HG03342 (cell line): ENCODE measurements around the gene TMEM174.
"Not testable (repeated sequence)": the region's sequence is repeated elsewhere in the genome, so short reads cannot be mapped to it uniquely, and the experiment has no call there.

Experiments used
- ATAC-seq: cut with Tn5 transposase; IDR thresholded peaks from one replicate; pipeline ENCODE4 v1.9.1; 2021; ENCODE audit warnings: mild to moderate bottlenecking, moderate library complexity; ENCODE audit not compliant: unreplicated experiment

The TMEM174 gene

DNA sequence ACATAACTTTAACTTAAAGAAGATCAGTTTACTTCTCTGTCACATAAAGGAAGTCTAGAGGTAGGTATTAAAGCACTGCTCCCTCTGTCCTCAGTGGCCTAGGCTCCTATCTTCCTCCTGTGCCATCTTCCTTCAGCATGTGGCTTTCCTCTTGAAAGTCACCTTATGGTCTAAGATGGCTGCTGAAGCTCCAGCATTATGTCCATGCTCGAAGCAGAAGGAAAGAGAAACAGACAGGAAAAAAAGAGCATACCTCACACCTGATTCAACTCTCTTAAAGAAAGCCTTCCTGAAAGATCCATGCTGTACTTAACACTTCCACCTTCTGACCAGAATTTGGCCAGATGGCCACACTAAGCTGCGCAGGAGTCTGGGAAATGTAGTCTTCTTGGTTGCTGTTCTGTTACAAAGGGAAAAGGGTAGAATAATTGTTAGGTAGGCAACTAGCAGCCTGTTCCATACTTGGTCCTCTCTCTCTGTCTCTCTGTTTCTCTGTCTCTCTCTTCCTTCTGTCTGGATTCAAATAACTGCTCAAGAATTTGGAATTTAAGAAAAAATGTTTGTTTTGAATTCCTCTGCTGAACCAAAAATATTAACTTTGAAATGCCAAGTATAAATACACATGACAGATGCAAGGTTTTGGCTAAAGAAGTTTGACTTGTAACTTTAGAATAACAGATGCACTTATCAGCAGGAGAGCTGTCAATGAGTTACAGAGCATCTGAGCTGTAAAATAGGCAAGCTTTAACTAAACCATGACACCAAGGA lies 16.0 kb downstream of the TMEM174 start:
- no peak for ATAC-seq

DNA sequence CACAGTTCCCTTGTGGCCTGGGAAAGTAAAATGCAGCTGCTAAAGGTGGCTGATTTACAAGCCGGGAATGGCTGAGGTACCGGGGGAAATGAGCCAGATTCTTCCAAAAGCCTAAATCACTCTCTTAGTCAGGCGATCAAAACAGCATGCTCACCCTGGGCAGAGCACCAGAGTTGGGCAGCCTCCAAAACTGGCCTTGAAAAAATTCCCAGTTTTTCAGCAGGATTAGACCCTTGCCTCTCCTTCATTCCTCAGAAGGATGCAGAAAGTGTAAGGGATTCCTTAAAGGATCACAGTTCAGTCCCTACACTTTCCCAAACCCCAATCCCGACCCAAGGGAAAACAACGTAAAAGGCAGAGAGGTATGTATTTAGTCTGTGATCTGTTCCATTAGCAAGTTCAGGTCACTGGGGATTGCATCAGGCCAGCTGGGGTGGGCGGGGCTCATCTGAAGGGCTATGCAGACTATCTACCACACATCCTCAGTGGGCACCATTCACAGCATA lies 16.9 kb downstream of the TMEM174 start:
- no peak for ATAC-seq

DNA sequence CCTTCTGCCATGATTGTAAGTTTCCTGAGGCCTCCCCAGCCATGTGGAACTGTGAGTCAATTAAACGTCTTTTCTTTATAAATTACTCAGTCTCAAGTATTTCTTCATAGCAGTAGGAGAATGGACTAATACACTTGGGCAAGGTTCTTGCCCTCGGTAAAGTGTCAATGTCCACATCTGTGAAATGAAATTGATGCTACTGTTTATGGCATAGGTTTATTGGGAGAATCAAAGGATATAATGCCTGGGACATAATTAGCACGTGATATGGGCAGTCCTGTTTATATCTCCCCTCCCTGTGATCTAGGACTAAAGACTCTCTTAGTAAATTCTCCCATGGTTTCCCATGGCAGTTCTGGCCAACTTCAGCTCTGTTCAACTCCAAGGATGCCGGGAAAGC lies 19.4 kb downstream of the TMEM174 start:
- no peak for ATAC-seq

DNA sequence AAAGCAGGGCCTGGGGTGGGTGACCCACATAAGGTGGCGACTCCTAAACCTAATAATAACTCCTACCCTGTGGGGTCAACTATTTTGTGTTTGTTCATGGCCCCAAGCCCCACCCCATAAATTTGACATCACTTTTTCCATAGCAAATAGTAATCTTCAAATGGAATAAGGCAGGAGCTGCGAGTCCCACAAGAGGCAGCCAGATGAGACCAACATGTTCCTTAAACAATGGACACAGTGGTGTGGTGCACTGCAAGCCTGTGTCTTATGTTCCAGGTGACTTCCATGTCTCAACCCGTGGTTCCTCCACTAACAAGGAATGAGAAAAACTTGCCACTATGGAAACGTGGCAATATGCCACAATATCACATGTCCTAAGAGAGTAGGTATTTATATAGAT lies 20.6 kb downstream of the TMEM174 start:
- ATAC-seq, result no peak

DNA sequence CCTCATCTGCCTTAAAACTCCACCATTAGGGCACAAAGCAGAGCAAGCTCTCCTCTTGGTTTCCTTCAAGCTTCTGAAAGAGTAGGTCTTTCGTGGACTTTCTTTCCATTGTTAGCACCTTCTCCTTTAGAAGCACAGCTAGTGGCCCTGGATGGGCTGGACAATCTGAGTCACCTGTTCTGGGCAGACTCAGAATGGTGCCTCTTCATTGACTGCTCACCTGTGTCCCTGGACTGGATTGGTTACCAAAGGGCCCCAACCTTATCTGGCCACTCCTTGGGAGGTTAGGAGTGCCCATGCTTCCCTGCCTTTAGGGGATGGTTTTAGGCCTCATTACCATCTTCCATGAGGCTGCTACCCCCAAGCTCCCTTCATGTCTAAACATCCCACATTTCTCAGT lies 23.2 kb downstream of the TMEM174 start:
- ATAC-seq, result no peak

DNA sequence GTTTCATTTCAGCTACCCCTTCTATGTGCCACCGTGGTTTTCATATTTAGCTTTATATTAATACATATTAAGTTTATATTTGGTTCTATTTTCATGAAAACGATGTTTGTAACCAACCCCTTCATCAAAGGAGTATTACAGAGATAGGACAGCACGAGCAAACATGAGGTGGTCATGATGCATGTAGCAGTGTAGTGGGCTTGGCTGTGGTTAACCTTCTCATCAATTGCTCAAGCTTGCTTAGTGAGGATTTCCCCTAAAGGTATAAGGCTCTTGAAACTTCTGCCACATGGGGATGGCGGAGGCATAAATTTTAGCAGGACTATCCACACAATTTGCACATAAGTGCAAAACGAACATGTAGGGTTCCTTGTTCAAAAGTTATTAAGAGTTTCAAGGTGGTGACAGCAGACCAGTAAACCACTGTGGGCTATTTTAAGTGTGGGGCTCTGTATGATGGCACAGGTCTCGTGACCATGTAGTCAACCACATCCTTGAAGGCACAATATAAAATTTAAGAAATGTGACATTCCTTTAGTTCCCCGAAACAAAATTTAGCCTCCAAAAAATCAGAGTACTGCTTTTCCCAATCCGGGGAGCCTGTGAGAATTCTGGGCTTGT lies 24.8 kb downstream of the TMEM174 start:
- ATAC-seq, result no peak

DNA sequence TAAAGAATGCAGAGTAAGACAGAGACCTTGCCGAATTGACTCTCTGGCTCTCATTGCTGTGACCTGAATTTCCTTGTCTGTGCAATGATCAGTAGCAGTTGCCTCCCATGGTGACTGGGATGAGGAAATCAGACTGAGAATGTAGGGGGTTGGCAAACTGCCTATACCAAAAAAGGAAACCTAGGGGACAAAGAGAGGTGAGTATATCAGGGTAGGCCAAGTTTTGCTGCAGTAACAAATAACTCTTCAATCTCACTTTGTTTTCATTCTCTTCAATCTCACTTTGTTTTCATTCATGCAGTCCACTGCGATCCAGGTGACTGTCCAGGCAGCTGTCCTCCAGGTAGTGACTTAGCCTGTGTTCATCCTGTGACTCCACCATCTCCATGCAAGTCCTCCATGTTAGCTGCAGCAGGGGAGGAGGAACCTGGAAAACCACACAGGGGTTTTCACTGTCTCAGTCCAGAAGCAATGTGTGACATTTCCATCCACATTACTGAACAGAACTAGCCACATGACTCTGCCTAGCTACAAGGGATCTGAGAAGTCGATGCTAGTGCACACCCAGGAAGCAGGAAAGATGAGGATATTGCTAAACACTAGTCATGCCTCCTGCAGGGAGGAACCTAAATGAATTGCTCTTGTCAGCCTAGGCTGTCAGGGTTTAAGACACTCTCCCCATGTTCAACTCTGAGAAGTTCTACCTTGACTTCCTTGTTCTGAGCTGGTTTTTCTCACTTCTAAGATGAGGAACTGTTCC lies 26.0 kb downstream of the TMEM174 start:
- ATAC-seq, result no peak

DNA sequence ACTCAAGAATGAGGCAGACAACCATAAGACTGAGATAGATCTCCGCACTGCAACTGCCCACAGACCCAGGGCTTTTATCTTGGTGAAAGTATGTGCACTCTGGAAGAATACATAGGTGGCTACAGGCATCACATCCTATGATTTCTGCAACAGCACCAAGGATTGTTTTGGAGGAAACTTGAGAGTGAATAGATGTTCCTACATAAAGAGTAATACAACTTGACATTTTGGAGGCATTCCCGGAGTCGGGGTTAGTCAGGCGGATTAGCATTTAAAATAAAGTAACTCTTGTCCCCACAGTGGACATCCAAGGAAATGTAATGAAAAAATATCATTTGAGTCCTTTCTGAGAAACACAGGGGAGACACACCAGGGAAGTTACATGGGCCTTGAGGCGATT lies 26.7 kb downstream of the TMEM174 start:
- ATAC-seq, result no peak

DNA sequence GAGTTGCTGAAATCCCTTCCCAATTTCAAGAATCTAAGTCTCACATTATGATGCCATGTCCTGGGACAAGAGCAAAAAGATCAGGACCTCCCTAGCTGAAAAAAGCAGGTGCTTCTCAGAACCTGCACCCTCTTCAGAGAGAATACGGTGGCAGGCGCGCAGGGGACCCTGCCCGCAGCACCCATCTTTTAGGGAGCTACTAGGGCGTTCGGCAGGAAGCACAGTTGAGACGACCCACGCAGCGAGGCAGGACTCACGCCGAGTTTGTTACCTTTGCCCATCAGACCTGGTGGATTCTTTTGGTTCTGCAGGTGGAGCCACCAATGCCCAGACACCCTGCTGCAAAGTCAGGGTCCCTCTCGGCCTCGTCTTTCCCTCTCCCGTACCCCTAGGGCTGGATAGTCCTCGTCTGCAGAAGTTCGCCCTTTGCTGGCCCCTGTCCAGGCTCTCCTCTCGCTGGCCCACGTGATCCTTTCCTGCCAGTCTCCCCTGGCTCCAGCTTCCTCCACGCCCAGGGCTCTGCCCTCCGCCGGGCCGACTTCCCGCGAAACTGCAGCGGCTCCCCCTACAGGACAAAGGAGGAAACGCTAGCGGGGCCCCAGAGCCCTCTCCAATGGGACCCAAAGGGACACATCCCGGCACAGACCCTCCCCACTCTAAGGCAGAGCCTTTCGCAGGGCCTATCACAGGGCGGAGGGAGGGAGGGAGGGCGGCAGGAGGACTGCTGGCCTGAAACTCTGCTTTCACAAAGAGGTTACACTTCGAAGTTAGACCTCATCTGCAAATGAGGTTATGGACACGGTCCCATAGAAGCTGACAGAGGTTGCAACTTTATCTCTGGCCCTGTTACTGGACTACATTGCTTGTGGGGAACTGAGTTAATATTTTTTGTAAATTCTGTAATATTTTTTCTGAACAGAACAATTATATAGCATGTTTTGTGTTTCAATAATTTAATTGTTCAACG lies 28.8 kb downstream of the TMEM174 start:
- peak; percentile 70 for ATAC-seq

DNA sequence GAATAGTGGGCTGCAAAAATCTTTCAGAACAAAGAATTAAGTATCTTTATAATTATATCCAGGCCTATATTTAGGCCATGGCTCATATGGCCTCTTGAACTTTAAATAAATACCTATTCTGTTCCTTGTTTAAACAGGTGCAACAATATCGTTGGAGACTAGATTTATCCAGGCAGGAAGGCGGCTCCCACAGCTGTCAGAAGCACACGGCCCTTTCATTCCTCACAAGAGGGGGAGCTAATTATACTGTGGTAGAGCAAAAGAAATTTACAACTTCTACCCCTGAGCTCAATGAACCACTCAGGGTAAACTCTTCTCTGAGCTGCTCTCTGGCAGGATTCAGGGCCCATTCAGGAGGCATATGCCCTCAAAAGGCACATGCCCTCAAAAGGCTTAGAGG lies 31.3 kb downstream of the TMEM174 start:
- ATAC-seq, result no peak

DNA sequence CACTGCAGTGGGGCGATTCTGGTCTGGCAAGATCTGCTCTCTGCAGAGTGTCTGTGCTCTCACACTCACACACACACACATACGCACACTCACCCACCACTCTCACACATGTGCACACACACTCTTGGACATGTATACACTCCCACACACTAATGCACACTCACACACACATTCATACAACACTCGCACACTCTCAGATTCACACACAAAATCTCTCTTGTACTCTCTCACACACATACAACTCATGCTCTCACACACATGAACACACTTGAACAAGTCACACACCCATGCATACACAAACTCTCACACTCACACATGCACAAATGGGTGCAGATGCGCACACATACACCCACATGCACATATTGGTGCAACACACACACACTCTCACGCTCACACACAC lies 31.7 kb downstream of the TMEM174 start:
- no peak for ATAC-seq

DNA sequence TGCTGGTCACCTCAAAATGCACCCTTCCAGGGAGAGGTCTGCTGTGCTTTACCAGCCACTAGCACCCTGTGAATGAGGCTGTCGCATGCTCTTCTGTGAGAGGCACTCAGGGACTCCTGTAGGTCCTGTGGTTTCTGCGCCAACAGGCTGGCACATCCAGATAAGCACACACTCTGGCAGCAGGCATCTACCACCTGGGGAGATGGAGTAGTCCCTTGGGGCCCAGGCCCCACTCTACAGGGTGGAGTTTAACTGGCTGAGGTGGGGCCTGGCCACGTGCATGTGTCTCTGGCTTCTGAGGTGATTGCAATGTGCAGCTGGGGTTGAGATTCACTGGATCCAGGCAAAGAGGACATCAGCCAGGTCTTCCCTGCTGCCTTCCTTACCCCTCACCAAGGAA lies 32.3 kb downstream of the TMEM174 start:
- ATAC-seq, result no peak

DNA sequence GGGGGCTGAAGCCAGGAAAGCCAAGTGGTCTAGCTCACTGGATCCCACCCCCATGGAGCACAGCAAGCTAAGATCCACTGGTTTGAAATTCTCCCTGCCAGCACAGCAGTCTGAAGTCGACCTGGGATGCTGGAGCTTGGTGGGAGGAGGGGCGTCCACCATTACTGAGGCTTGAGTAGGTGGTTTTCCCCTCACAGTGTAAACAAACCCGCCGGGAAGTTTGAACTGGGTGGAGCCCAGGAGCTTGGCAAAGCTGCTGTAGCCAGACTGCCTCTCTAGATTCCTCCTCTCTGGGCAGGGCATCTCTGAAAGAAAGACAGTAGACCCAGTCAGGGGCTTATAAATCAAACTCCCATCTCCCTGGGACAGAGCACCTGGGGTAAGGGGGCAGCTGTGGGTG lies 34.2 kb downstream of the TMEM174 start:
- not testable (repeated sequence) for ATAC-seq

DNA sequence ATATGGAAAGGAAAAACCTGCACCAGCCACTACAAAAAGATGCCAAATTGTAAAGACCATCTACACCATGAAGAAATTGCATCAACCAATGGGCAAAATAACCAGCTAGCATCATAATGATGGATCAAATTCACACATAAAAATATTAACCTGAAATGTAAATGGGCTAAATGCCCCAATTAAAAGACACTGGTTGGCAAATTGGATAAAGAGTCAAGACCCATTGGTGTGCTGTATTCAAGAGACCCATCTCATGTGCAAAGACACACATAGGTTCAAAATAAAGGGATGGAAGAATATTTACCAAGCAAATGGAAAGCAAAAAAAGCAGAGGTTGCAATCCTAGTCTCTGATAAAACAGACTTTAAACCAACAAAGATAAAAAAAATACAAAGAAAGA lies 36.1 kb downstream of the TMEM174 start:
- not testable (repeated sequence) for ATAC-seq

DNA sequence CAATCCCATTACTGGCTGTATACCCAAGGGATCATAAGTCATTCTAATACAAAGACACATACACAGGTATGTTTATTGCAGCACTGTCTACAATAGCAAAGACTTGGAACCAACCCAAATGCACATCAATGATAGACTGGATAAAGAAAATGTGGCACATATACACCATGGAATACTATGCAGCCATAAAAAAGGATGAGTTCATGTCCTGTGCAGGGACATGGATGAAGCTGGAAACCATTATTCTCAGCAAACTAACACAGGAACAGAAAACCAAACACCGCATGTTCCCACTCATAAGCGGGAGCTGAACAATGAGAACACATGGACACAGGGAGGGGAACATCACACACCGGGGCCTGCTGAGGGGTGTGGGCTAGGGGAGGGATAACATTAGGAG lies 39.7 kb downstream of the TMEM174 start:
- ATAC-seq, result not testable (repeated sequence)

DNA sequence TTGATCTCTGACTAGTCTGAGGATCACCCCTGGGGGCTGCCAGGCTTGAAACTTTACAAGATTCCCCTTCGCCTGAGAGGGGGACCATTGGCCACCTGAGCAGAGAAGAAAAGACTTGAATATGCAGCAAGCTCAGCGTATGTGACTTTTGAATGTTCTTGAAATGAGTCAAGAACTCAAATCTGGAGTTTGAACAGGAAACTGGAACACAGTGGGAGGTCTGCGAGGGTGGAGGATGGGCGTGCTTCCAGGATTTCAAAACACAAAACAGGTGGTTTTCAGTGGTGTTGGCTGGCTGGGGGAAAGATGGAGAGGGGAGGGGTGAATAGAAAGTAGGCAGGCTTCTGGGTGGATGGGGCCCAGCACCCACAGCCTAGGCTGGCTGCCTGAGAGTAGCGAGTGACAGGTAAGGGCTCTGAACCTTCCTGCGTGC lies 40.6 kb downstream of the TMEM174 start:
- peak; percentile 43 for ATAC-seq

DNA sequence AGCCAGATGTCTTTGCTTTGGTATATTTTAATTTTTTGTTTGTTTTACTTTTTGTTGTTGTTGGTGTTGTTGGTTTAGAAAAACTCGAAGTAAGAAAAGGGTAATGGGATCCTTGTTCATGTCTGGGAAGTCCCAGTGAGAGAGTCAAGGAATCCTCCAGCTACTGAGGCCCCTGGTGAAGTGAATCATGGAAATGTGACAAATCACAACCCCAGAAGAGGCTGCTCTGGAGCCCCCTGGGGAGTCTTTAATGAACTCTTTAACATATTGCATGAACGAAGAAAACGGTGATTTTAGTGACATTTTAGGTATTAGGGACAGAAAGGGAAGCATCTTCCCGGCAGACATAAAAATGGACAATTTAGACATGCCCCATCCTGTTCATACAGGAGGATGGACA lies 41.3 kb downstream of the TMEM174 start:
- ATAC-seq, result no peak

DNA sequence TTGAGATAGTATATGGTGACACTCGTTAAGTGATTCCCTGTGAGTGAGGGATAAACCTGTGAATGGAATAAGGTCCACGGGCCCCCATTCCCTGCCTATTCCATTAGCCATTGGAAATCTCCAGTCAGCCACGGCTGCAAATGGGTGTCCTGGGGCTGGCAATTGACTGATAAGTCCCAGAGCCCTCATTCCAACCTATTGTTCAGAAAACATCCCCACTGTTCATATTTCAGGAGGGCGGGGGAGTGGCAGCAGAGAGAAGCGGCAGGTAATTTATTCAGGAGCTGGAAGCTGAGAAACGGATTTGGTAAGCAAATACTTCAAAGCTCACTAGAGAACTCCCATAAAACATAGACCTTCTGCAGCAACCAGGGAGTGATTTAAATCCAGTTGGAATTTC lies 42.0 kb downstream of the TMEM174 start:
- no peak for ATAC-seq

DNA sequence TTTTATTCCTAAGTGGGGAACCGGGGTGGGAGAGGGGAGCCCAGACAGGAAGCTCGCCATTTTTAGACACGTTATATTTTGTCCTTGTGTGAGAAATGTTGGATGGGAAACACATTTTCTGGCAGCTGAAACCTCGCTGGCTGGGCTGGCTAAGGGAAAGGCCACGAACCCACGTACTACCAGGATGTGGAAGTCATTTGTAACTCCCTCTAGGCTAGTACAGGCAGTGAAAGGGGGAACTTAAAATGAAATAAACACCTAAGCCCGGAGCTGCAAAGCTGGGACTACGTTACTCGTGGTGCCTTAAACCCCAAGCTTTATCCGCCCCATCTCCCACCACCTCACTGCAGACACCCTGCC lies 42.5 kb downstream of the TMEM174 start:
- no peak for ATAC-seq

DNA sequence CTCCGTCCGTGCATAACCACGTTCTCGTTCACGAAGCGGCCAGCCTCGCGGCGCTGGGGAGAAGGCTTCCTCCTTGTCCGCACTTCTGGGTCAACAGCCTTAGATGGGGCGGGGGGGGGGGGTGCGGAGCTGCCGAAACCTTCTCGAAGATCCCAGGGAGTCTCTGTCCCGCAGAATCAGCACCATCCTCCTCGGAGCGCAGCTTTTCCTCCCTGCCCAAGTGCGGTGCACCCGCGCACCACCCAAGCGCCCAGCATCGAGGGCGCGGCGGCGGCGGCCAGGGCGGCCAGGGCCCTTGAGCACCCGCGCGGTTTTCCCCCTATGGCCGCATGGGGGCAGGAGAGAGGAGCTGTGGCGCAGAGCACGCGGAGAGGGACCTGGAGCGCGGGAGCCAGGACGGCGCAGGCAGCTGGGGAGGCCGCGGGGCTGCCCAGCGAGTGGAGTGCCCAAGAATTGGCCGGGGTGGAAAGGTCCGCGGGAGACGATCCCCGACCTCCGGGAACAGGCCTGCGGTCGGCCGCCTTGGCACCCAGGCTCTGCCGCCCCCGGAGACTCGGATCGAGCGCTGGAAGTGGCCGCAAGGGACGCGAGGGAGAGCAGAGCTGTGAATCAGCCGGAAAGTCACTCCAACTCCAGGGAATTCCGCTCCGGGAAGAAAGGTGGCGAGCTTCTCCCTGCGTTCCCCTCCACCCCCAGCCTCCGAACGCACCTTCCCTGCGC lies 43.1 kb downstream of the TMEM174 start:
- peak; percentile 86 for ATAC-seq
